OCI-LY1 (cell line): ENCODE results near the gene CDH13.

Source experiments
- CTCF ChIP-seq: fragments of 200-600 bp; sonication (generic), shearing (Covaris generic); IDR thresholded peaks from 2 replicates; pipeline ENCODE4 v1.5.1; 2017; ENCODE audit warnings: mild to moderate bottlenecking, antibody characterized with exemption, low read length, moderate library complexity, mixed read lengths
- EZH2 ChIP-seq: fragments of 200-600 bp; sonication (generic), shearing (Covaris generic); IDR thresholded peaks from 2 replicates; pipeline ENCODE4 v1.8.0; 2017; ENCODE audit warnings: borderline replicate concordance, mixed run types, mild to moderate bottlenecking, antibody characterized with exemption, low read length, moderate library complexity, mixed read lengths

- TF ChIP-seq CTCF (no peak), EZH2 (no peak)
These were observed 1216.2 kb downstream of the CDH13 start for GRCh38 chr16:83842756-83843507.
